GM19395 (cell line): ENCODE results near the gene LY9.
"Not testable (repeated sequence)": the region's sequence is repeated elsewhere in the genome, so short reads cannot be mapped to it uniquely, and the experiment has no call there.

Experiments used
- ATAC-seq: cut with Tn5 transposase; IDR thresholded peaks from one replicate; pipeline ENCODE4 v1.9.1; 2021; ENCODE audit warnings: mild to moderate bottlenecking, moderate library complexity; ENCODE audit not compliant: unreplicated experiment

Gene LY9

DNA sequence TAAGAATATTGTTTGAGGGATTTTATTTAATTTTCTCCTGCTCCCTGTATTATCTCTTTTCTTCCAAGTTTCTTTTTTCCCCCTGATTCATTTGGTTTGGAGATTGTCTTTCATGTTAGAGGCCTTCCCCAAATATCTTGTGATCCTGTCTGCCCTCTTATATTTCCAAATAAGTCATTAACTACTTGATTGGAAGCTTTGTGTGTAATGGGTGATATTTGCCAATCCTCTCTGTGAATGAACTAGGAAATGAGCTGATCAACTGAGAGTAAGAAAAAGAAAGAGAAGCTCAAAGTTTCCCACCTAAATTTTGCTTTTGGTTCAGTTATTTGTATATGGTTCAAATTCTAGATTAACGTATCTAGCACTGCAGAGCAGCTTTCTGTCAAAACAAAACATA lies 23.6 kb upstream of the LY9 start:
- no peak for ATAC-seq

DNA sequence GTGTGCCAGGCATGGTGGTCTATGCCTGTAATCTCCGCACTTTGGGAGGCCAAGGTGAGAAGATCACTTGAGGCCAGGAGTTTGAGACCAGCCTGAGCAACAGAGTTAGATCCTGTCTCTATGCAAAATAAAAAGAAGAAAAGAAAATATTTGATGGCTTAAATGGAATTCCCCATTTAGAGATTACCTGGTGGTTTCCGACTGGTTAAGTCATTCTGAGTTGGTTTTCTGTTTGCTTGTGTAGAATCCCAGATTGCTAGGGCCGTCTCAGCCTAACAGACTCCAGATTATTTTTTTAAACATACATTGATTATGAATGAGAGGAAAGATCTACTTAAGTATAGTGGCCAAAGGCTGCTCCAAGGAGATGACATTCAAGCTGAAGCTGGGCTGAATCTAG lies 22.9 kb upstream of the LY9 start:
- ATAC-seq = no peak

DNA sequence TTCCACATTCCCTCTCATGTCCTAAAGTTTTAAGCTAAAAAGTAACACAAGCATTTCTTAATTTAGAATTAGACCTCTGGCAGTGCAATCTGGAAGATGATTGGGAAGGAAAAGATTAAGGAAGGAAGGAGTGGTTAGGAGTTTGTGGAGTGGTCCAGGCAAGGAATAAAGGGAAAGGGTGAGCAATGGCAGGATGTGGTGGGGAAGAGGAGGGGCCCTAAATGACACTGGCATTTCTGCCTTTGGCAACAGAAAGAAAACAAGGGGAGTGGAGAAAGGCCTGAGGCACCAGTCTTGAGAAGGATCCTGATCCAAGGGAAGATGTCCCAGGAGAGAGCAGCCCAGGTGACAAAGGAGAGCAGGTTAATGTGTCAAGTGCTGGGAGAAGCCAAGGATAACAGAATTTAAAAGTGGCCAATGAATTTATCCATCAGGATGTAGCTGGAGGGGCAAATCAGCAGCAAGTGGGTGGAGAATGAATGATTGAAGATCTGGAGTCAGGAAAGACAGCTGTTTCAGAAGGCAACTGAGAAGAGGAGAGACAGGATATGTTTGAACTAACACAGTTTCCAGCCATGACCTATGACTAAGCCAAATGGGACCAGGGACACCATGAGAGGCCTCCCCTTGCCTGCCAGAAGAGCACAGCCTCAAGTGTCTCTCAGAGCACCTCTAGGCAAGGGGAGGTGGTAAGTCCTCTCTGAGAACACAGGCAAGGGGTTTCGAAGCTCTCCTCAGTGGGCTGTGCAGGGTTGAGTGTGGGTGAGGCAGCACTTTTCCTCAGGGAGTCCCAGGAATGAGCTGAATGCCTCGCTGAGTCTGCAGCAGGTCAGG lies 20.9 kb upstream of the LY9 start:
- ATAC-seq = no peak

DNA sequence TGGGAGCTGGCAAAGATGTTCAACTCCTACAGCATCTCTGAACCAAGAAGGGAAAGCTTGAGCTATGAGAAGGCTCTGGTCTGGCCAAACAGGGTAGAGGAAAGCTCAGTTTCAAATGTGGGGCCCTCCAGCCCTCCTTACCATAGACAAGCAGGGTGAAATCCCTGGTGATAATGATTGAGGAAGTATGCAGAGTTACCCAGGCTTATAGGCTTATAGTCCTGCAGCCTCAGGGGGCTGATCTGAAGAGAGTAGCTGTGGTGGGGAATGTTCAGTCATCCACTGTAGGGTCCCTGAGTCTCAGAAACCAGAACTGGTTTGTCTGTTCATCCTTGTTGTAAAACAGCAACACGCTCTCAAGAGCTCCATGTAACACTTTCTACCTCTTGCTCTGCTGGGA lies 19.8 kb upstream of the LY9 start:
- ATAC-seq = peak; percentile 56

DNA sequence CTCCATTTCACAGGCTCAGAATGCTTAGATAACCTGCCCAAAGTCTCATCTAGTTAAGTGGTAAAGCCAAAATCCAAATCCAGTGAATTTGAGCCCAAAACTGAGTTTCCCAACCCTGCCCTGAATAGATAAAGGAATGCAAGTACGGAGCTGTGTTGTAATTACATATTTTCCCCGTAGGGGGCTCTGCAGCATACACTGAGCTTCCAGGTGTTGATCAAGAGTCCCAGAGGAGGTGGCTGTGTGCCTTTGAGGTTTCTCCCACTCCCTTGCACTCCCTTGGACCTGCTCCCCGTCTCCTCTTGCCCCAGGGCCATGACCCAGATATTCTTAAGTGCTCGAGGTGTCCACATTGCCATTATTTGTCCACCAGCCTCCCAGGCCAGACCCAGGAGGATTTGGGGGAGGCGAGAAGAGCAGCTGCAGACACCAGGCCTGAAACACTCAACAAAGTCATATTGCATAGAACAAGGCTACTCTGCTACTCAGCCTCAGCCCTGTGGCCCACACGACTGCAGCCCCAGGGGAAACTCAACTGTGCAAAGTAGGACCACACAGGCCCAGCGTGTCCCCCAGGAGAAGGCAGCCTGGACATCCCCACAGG lies 18.4 kb upstream of the LY9 start:
- no peak for ATAC-seq

DNA sequence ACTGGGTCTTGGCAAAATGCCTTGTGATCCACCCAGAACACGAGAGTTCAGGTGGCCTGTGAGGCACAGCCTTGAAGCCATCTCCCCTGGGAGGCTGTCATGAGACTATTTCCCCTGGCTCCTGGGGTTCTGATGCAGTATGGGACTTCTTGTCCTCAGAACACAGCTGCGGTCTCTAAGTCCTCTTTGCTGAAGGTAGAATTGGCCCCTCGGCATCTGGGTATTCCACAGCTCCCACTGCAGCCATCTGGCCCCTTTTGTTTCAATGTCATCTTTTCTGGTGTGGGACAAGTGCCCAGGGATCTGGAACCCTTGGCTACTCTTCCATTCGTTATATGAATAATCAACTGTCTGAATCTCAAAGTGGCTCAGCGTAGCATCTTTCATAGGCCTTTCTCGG lies 17.0 kb upstream of the LY9 start:
- no peak for ATAC-seq

DNA sequence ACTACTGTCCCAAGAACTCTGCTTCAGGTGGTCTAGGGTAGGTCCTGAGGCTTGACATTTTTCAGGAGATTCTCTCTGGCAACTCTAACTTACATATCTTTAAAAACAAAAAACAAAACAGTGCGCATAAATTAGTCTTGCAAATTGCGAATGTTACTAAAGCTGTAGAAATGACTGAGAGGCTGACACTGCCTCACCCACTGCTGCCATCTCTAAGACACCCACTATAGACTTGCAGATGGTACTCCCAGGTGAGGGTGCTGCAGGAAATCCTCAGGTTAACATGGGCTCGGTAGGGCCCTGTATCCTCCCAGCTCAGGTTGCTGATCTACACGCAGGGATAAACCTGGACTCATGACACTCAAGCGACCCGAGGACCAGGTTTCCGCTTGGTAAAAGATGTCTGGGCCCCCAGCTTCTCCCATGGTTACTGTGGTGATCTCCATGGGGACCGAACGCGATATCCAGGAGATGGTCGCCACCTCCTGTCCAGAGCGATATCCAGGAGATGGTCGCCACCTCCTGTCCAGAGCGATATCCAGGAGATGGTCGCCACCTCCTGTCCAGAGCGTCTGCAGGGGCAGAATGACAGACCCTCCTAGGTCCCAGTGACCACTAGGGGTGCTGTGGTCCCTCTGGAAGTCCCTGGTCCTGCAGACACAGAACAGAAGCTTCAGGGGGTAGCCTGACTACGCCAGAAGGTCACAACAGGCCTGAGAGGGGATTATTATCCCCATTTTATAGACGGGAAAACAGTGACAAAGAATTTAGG lies 16.2 kb upstream of the LY9 start:
- no peak for ATAC-seq

DNA sequence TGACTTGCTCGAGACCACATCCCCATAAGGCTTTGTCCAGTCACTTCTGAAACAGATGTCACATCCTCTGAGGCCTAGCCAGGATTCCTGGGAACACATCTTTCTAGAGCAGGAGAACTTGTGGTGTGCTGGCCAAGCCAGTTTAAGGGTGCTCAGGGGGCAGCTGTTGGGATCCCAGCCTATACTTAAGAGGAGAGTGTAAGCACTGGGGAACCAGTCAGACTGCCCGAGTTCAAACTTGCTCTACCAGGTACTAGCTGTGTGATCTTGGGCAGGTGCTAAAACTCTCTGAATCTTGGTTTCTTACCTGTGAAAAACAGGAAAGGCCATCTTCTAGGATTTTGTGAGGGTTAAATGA lies 15.6 kb upstream of the LY9 start:
- ATAC-seq = no peak

DNA sequence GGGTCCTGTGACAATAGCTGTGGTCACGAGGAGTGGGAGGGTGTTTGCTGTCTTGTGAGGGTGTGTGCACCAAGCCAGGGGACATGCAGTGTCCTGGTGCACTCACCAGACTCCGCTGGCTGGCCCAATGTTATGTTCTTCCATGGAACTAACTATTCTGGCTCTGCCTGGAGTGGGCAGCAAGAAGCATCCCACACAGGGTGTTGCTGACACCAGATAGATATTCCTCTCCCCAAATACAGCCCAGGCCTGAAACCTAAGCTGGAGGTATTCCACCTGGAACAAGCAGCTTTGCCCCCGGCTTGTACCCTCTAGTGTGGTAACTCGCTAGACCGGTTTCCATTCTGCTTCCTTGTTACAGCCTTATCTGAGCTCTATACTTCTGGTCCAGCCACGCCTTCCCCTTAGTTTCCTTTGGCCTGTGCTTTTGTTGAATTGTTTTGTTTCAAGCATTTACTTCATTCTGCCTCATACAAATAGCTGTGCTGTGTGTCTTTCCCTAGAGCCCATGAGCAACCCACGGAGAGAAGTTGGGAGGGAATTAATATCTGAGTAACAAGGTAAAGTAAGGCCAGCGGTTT lies 14.7 kb upstream of the LY9 start:
- no peak for ATAC-seq

DNA sequence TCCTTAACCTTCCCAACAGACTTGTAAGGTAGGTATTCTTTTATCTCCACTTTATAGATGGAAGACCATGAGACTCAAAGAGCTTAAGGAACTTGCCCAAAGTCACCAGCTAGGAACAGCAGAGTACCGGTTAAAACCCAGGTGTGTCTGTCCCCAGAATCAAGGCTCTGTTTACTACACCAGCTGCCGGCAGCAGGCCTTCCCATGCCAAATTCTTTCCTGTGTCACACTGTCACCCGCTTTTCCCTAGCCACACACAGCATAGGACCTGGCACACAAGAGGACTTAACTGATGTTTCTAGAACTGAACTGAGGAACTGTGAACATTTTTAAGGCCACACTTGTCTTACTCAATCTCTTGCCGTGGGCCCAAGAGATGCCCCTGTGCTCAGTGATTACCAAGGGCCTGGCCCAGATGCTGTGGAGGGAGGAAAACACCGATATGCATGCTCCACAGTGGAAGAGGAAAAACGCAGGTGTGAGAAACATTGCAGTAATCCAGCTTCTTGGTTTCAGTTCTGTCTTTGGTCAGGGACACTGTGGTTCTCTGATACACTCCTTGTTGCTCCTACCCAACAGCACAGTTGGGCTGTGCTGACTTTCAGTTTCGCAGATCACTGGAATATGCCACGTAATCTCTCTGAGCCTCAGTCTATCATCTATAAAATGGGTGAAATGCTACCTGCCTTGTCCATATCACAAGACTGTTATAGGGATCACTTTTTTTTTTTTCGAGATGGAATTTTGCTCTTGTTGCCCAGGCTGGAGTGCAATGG lies 13.9 kb upstream of the LY9 start:
- peak; percentile 91 for ATAC-seq

DNA sequence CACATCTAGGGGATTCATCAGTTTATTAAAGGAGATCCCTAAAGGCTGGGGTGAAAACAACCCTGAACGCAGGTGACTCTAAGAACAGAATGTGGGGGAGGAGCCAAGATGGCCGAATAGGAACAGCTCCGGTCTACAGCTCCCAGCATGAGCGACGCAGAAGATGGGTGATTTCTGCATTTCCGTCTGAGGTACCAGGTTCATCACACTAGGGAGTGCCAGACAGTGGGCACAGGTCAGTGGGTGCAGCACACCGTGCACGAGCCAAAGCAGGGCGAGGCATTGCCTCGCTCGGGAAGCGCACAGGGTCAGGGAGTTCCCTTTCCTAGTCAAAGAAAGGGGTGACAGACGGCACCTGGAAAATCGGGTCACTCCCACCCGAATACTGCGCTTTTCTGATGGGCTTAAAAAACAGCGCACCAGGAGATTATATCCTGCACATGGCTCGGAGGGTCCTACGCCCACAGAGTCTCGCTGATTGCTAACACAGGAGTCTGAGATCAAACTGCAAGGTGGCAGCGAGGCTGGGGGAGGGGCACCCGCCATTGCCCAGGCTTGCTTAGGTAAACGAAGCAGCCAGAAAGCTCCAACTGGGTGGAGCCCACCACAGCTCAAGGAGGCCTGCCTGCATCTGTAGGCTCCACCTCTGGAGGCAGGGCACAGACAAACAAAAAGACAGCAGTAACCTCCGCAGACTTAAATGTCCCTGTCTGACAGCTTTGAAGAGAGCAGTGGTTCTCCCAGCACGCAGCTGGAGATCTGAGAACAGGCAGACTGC lies 12.8 kb upstream of the LY9 start:
- not testable (repeated sequence) for ATAC-seq

DNA sequence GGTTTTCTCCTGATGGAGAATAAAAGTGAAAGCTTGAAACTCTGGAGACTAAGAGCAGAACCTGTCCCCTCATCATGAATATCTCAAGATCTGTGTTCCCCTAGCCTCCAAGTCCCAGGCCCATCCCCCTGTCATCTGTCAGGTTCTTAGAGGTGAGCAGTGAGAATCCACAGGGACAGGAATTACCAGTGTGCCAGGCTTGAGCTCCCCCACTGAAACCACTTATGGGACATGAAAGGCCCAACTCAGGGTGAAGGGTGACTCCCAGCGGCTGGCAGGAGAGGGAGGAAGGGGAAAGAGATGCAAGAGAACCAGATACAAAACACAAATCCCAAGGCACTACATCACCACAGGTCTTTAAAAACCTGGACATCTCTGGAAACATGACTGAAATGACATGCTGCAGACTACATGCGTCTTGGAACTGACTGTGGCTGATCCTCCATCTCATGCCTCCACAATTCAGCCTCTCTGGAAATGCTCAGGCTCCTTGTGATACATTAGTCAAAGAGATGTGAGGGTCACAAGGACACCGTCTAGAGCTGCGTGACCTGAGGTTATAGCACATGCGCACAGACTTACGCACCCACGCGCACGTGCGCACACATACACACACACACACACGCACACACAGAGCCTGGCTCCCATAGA lies 6.8 kb upstream of the LY9 start:
- ATAC-seq = no peak

DNA sequence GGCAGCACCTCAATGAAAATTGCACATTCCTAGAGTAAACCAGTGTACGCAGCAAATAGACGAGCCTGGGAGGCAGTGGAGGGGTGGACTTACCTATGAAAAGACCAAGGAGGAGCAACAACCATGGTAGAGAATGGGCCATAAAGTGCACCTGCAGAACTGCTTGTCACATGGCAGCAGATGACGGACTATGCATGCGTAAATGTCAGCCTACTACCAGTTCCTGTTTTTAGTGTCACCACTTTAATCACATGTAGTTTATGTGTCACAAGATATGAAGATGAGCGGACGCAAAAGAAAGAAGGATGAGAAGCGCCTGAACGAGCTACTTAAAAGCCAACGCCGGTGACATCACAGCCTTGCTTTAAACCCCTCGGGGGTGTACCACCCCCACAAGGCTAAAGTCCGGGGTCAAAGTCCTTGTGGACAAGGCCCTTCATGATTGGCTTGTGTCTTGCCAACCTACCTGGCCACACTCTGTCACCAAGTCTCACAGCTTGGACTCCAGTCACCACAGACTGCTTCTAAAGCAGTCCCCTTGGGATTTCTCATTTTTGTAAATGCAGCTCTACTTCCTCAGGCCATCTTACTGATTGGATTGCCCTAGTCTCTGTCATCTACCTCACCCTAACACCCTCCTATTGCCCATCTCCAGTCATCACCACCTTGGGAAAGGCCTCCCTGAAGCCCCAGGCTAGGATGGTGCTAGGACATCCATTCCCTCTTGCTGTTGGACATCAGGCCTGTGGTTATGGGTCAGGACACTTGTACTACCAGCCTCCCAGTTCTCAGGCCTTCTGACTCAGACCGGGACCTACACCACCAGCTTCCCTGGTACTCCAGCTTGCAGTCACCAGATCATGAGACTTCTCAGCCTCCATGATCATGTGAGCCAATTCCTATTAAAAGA lies 6.0 kb upstream of the LY9 start:
- peak; percentile 94 for ATAC-seq

DNA sequence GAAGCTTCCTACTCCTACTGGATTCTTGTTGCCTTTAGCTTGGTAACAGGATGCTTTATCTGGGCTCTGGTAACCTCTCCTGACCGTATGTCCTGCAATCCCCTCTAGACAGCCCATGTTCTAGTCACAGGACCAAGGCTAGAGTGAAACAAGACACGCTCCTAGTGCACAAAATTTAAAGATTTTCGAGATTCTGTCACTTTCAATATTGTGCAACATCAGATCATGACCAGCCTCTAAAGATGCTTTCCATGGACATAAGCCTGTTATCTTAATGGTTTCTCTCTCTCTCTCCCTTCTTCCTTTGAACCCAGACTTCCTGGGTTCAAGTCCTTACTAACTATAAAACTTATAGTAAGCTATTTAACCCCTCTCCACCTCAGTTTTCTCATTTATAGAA lies 1.6 kb upstream of the LY9 start:
- no peak for ATAC-seq

DNA sequence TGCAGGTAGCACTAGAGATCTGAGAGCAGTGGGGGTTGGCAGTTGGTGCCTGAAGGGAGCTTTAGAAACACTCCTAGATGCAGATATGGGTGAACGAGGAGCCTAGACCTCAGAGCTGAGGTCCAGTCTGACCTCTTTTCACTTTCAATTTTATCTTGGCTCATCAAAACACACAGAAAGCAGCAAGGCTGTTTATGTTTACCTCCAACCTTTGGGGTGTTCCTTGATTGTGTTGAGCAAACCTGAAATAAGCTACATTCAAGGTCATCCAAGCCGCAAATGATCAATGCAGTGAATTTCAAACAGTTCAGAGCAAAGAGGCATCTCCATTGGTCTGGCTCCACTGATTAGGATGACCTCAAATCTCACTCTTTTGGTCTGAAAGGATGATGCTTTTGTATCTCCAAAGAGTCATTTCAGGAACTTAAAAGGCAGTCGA lies 1.3 kb downstream of the LY9 start:
- ATAC-seq = peak; percentile 39

DNA sequence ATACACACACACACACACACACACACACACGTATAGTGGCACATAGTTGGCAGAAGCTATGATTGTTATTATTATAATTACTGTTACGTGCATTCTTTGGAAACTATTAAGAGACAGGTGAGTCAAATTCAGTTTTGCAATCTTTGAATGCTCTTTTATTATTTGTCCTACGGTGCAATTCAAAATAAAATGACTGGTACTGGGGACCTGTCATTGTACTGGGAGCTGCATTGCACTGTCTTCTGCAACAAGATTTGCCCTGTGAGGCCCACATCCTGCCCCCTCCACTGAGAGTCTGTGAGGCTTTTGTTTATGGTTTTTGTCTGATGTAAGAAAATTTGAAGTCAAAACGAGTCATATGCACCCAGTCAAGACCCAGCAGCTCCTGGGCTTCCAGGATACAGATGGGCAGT lies 1.9 kb downstream of the LY9 start:
- ATAC-seq = no peak

DNA sequence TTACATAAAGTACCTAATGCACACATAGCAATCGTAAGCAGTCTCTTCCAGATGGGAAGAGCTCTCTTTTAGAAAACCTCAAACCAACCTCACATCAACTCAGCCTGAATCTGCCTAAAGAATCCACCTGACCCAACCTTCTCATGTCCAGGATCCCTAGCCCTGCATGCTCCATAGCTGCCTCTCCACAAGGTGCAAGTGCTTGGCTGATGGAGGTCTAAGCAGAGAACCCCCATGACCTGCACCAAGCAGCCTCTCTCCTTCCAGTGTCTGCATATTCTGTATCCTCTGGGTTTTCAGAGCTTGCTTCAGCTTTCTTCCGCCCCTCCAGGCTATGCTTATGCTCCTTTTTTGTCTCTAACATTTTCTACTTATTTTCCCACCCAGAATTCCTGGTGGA lies 2.5 kb downstream of the LY9 start:
- ATAC-seq = no peak

DNA sequence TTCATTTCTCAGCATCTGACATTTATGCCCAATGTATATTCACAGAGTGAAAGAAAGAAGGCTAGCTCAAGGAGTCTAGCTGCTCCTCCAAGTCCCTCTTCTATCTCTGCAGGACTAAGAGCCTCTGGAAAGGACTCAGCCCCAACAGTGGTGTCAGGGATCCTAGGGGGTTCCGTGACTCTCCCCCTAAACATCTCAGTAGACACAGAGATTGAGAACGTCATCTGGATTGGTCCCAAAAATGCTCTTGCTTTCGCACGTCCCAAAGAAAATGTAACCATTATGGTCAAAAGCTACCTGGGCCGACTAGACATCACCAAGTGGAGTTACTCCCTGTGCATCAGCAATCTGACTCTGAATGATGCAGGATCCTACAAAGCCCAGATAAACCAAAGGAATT lies 3.7 kb downstream of the LY9 start:
- no peak for ATAC-seq

DNA sequence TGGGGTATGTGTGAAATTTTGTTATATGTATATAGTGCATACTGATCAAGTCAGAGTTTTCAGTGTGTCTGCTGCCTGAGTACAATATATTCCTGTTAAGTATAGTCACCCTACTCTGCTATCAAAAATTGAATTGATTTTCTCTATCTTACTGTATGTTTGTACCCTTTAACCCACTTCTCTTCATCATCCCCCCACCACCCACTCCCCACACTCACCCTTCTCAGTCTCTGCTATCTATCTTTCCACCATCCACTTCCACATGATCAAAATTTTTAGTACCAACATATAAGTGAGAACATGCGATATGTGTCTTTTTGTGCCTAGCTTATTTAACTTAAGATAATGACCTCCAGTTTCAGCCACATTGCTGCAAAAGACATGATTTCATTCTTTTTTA lies 4.2 kb downstream of the LY9 start:
- ATAC-seq = no peak
